PC-3 (cell line): ENCODE measurements around the gene ACKR2.

Experiments used
- CTCF ChIP-seq: fragments of 300-600 bp; sonication (generic); conservative IDR thresholded peaks from 2 replicates; pipeline ENCODE4 v1.5.1; 2017; ENCODE audit warnings: antibody characterized with exemption, low read depth, mild to moderate bottlenecking, low read length
- EZH2 ChIP-seq: fragments of 300-600 bp; sonication (generic); IDR thresholded peaks from one replicate; pipeline ENCODE4 v1.6.1; 2017; ENCODE audit warnings: antibody characterized with exemption, mild to moderate bottlenecking, low read length; ENCODE audit not compliant: unreplicated experiment
- EZH2phosphoT487 ChIP-seq: fragments of 300-600 bp; sonication (generic); IDR thresholded peaks from 2 replicates; pipeline ENCODE4 v1.6.1; 2018; ENCODE audit warnings: mild to moderate bottlenecking, antibody characterized with exemption, low read length, borderline replicate concordance

- TF ChIP-seq CTCF: no peak
- TF ChIP-seq EZH2: no peak
- TF ChIP-seq EZH2phosphoT487: no peak
These were observed 43.8 kb downstream of the ACKR2 start for GRCh38 chr3:42853056-42853455.
